GM19351 (cell line): ENCODE results near the gene NPTX1.

Experiments used
- ATAC-seq: cut with Tn5 transposase; IDR thresholded peaks from one replicate; pipeline ENCODE4 v1.9.1; 2021; ENCODE audit warnings: mild to moderate bottlenecking, moderate library complexity; ENCODE audit not compliant: unreplicated experiment

The NPTX1 gene

DNA sequence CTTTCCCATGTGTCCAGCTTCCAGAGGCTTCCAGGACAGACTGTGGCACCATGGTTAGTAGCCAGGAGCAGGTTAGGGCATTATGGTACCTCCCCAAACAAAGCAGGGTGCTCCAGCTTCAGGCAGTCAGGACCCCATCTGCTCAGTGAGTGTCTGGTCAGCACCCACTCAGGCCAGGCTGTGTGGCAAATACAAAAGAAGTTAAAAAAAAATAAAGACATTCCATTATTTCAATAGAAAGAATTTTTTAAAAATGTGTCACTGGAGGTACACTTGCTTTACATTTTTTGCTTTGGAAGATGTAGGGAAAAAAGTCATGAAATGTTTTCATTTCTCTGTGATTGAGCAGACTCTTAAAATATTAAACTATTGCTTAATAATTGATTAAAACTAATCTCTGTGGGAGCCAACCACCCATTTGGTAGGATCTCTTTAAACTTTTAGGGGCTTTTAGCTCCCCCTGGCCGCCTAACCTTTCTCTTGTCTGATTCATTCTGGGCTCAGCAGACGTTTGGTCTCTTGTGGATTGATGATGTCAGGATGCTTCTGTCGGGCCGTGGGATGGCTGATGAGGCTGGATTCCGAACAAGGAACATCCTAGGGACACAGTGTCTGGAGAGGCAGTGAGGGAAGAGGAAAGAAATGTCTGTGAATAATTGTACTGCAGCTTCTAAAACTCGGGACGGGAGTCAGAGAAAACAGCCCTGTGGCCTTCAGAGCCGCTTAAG lies 28.4 kb upstream of the NPTX1 start:
- ATAC-seq, result no peak

DNA sequence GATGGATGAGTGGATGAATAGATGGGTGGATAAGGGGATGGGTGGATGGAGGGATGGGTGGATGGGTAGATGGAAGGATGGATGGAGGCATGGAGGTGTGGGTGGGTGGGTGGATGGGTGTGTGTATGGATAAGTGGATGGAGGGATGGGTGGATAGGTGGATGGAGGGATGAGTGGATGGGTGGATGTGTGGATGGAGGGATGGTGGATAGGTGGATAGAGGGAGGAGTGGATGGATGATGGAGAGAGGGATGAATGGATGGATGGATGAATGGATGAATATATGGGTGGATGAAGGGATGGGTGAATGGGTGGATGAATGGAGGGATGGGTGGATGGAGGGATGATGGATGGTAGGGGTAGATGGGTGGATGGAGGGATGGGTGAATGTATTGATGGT lies 27.5 kb upstream of the NPTX1 start:
- ATAC-seq, result no peak

DNA sequence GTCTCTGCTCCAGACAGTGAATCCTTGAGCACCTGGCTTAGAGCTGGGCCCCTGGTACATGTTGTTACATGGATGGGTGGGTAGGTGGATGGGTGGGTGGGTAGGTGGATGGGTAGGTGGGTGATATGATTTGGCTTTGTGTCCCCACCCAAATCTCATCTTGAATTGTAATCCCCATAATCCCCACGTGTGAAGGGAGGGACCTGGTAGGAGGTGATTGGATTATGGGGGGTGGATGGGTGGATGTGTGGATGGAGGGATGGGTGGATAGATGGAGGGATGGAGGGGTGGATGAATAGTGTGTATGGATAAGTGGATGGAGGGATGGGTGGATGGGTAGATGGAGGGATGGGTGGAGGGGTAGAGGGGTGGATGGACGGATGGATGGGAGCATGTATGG lies 26.6 kb upstream of the NPTX1 start:
- no peak for ATAC-seq

DNA sequence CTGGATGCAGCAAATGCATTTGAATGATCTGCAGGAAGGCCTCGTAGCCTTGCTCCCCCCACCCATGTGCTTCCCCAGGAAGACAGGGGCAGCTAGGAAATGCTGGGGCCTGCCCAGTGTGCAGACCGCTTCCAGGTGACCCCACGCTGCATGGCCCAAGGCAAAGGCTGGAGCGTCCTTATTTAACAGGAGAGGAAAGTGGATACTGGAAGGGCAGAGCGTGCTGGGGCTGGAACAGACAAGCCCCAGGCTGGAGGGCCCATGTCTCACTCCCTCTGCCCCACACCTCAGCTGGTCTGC lies 26.1 kb upstream of the NPTX1 start:
- no peak for ATAC-seq

DNA sequence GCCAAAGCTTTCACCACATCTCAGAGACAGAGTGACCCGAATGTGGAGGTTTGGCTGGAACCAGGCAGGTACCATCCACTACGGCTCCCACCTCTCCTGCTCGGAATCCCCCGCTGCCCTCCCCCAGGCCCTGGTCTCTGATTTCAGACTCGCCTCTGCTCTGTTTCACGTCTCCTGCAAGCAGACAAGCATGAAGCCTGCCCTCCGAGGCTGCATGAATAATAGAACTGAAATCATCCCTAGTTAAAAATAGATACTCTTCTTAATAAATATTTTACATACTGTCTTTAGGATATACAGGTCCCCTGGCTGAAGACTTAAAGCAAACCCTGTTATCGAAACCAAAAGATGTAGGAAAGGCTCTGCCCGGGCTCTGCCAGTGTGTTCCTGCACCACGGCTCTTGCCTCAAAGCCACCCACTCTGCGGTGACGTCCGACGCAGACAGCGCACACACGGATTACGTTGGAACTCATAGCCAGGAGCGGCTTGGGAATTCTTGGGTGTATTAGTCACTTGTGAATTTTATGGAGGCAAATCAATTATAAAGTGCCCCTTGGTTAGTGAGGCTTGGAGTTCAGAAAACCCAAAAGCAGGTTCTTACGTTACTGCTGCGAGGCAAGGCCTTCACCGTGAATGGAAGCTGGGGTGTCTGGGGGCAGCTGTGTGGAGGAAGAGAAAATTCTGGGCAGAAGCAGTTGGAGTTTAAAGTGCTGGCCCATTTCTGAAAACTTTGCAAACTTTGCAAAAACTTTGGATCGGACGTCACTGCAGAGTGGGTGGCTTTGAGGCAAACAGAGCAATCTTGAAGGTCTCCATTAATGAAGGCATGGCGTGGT lies 25.6 kb upstream of the NPTX1 start:
- no peak for ATAC-seq

DNA sequence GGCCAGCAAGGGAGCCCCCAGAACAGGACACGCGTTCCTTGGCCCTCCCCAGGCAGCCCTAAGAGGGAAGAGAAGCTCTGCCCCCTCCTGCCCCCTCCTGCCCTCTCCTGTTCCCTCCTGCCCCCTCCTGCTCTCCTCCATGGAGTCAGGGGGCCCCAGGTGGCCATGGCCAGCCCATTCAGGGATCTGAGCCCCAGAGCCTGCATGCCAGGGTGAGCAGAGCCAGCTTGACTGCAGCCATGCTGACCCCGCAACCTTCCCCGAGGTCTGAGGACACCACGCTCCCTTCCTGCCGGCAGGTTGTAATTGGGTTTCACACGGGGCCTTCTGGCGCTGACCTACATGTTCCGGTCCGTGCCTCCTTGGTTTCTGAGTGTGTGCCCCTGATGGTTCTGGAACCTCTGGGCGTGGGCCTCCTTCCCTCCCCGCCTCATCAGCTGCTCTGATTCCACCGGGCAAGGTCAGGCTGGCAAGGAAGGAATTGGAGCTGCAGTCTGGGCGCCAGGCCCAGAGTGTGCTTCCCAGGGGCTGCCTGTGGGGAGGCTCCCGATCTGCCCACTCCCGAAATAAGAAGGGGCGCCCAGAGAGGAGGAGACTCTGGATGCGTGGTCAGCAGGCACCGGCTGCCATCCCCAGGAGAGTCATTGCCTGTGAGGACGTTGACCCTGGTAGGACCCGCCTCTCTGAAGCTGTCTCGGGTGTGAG lies 23.7 kb upstream of the NPTX1 start:
- ATAC-seq, result no peak

DNA sequence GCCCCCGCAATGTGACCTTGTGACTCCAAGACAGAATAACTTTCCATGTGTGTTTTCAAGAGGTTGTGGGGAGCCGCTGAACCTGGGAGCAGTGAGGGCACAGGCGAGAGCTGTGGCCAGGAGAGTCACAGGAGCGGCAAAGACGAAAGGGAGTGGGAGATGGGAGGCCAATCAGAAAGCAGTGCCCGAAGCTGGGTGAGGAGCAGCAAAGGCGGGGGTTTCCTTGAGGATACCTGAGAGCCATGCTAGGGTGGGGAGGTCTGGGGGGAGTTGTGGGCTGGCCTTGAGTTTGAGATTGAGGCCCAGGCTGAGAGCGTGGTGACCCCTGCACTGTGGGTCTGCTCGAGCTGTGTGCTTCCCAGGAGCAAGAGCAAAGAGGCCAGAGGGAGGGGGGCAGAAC lies 23.2 kb upstream of the NPTX1 start:
- no peak for ATAC-seq

DNA sequence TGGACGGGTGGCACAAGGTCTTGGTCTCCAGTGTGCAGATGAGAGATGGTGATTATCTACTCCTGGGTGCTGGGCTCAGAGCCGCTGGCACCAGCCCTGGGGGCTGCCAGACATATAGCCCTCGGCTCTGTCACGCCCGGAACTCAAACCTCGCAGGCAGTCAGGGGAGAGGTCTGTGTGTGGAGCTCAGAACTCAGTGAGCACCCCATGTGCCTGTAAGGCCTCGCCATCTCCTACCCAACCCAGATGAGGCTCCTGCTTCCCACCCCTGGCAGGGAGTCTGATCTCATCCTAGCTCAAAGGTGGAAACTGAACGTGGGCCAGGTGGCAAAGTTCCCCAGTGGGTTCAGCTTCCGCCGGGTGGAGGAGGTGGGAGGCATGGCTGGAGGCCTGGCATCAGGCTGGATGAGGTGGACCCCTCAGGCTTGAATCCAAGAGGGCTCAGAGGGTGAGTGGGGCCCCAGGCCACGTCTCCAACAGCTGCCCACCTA lies 22.6 kb upstream of the NPTX1 start:
- ATAC-seq, result no peak

DNA sequence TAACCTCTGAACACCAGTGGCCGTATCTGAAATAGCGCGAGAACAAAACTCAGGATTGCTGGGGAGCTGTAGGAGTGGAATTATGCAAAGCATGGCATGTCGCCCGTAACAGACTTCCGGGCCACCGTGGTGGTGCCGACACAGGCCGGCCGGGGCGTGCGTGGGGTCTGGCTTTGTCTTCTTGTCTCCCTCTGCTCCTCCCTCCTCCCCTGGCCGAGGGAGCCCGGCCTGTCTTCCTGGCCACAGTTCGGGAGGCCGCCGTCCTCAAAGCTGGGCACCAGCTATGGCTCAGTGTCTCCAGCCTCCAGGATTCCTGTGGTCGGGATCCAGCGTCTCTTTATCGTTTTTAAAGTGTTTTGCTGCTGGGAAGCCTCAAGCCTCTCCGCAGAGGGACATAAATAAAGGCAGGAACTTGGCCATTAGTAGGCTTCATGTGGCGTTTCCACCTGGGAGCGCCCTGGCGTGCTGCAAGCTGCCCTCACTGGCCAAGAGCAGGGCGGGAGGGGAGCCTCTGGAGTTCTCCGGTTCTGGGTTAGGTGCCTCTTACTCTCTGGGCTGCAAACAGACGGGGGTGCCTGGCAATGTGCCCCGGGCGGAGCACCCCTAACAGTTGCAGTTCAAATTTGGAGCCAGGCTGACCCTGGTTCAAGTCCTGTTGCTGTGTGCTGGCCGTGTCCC lies 22.0 kb upstream of the NPTX1 start:
- no peak for ATAC-seq

DNA sequence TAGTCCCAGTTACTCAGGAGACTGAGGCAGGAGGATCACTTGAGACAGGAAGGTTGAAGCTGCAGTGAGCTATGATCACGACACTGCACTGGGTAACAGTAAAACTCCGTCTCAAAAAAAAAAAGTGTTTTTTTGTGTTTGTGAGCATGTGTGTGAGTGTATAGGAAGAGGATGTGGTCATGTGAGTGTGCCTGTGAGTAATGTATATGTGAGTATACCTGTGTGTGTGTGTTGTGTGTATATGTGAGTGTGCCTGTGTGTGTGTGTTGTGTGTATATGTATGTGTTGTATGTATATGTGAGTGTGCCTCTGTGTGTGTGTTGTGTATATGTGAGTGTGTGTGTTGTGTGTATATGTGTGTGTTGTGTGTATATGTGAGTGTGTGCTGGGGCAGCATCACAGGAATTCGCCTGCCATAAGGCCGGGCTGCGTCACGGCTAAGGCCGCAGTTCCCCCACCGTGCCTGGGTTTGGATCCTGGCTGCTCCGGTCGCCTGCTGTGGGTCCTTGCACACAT lies 21.4 kb upstream of the NPTX1 start:
- ATAC-seq, result no peak

DNA sequence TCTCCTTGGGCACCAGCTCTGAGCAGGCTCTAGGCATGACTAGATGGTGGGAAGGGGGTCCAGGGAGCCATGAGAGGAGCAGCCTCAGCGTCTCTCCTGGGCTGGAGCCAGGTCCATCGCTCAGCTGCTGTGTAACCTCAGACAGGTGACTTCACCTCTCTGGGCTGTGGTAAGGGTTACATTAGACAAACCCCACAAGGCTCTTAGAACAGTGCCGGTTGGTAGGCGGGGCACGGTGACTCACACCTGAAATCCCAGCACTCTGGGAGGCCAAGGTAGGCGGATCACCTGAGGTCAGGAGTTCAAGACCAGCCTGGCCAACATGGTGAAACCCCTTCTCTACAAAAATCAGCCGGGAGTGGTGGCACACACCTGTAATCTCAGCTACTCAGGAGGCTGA lies 18.1 kb upstream of the NPTX1 start:
- no peak for ATAC-seq

DNA sequence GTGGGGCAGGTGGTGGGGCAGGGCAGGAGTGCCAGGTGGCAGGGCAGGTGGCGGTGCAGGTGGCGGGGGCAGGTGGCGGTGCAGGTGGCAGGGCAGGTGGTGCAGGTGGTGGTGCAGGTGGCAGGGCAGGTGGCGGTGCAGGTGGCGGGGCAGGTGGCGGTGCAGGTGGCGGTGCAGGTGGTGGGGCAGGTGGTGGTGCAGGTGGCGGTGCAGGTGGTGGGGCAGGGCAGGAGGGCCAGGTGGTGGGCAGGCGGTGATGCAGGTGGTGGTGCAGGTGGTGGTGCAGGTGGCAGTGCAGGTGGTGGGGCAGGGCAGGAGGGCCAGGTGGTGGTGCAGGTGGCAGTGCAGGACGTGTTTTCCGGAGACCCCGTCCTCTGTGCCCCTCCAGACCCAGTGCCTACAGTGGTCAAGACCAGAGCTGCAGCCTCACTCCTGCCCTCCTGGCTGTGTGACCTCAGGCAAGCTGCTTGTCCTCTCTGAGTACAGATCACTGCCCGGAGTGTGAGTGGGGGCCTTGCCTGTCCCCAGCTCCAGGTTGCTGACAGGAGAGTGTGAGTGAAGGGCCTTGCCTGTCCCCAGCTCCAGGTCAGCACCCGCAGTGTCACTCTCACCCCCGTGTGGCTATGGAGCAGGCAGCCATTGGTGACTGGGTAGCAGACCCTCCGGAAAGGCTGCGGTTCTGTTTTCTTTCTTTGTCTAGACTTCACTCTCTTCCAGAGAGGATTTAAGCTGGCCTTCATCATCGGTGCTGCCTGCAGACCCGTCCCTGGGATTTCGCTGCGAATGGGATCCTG lies 16.1 kb upstream of the NPTX1 start:
- no peak for ATAC-seq

DNA sequence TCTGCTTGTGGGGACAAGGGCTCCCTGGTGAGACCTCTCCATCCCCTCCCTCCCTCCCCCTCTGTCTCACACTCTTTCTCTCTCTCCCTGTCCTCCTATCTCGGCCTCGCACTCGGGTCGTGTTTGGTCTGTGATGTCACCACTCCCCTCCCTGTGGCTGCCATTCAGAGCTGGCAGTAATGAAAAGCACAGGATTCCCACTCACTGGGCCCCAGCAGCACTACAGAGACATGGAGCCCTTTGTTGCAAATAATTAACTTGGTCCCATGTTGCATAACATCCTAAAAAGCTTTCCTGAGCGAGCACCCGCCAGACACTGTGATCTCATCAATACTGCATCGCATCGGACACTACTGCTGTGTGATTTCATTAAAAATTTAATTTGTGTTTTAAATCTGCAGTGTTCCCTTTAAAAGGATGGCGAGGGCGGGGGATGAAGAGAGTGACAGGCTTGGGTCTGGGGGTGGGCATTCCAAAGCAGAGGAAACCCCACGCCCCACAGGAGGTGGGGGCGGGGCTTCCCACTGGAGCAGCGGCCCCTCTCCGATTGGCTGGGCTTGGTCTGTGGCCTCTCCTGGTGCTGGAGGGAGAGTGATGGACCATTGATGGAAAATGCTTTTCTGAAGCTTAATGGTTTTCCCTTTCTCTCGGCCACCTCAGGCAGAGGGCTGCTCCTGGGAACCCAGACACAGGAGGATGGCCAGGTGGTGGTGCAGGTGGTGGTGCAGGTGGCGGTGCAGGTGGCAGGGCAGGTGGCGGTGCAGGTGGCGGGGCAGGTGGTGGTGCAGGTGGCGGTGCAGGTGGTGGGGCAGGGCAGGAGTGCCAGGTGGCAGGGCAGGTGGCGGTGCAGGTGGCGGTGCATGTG lies 15.3 kb upstream of the NPTX1 start:
- ATAC-seq, result no peak

DNA sequence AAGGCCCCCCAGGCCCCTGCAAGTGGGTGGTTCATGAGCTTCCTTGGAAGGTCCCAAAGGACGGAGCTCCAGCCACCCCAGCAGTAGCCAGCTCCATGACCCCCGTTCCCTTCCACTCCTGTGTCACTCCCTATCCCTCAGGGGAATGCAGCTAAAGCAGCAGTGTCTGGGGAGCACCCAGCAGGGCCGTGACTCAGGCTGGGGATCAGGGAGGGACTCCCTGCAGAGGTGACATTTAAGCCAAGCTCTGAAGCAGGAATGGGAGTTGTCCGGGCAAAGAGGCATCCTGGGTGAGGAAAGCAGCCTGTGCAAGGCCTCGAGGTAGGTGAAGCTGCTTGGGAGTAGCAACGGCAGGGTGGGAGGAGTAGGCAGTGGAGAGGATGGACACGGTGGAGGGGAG lies 11.1 kb upstream of the NPTX1 start:
- no peak for ATAC-seq

DNA sequence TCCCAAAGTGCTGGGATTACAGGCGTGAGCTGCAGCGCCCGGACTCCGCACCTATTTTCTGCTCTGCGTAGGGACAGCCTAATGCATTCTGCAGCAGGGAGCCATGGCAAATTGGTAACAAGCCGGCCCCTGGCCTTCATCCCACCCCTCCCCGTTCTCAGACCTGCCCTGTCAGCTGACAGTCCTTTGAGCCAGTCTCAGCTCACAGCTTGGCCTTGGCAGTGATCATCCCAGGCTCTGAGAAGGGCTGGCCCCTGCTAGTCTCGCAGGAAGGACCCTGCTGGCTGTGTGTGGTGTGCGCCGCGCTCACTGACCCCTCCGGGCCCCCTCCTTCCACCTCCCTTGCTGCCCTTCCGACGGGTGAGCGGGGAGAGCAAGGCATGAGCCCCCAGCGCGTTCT lies 10.3 kb upstream of the NPTX1 start:
- ATAC-seq, result no peak

DNA sequence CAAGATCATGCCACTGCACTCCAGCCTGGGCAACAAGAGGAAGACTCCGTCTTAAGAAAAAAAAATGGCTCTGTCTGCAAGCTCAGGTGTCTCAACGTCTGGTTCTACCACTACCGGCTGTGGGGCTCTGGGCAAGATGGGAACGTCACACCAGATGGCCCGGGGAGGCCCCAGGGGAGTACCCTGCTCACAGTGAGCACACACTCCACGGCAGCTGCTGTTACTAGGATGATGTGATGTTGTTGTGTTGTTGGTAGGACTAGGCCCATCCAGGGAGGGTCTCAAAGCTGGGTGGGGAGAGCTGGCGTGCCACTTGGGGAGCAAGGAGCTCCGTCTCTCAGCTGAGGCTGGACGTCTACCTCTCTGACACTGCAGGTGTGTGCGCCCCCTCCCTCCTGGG lies 9.4 kb upstream of the NPTX1 start:
- ATAC-seq, result no peak

DNA sequence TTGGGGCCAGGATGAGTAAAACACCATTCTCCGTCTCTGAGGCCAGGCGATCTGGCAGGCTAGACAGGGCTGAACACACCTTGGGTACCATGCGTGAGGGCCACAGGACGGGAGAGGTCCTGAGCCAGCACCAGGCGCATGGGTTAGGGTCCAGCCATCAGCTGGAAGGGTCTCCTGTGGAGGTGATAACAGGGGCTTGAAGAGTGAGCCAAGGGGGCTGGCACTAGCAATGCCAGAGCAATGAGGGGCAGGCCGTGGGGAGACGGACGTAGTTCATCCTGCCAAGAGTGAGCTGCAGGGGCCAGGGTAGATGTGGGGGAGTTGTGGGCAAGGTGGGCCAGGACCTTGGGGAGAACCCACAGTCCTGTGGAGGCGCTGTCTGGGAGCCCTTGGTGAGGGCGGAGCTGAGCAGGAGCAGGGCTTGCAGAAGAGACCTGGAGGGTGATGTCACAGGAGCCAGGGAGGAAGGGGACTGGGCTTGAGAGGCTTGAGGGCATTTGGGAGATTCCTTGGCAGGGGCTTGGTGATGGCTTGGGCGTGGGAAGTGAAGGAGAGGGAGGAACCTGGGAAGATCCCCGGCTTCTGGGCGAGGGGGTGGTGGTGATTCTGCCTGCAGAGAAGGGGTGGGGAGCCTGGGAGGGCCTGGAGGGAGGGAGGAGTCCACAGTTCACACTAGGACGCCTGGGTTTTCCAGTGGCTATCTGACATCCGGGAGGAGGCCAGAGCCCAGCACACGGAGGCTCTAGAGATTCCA lies 6.3 kb upstream of the NPTX1 start:
- no peak for ATAC-seq

DNA sequence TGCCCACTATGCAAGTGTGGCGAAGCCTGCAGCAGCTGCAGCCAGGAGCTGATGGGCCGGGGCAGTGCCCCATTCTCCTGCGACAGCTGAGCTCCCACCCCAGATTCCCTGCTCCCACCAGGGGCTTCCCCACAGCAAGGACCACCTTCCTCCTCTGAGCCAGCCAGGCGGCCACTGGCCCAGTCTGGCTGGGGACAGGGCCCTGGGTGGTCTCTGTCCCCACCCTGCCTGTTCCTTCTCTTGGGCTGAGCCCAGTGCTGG lies 5.6 kb upstream of the NPTX1 start:
- ATAC-seq, result no peak
